ENCODE measurements around the gene CLDN9.

Gene CLDN9, protein sequence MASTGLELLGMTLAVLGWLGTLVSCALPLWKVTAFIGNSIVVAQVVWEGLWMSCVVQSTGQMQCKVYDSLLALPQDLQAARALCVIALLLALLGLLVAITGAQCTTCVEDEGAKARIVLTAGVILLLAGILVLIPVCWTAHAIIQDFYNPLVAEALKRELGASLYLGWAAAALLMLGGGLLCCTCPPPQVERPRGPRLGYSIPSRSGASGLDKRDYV

DNA sequence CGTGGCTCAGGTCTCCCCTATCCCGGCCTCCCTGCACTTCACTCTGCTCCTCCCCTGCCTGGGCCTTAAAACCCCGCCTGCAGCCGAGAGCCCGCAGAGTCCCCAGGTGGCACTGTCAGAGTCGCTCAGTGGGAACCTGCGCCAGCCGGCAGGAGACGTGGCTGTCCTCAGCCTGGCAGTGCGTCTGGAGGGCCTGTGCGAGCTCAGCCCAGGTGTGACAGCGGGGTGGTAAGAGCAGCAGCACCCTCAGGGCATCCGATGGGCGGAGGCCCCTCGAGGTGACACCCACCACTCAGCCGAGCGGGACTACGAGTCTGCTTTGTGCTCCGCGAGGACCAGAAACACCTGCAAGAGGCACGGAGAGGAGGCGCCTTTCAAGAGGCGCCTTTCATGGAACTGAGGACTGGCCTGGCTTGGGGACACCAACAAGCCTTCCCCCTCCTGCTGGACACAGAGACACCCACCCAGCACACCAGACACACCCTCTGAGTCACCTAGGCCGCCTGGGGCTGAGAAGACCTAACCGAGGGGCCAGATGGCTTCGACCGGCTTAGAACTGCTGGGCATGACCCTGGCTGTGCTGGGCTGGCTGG lies at the start of gene CLDN9:
Gene CLDN9 (plus strand): TSS at position 96 of the 593 bp plus-strand sequence. CDS start 440 bp downstream, at position 536.
- in situ Hi-C loops (cut with HindIII; ENCODE audit: low pct_unique_long_range_greater_than_20kb, low sequenced_read_pairs) = no loop called here
- TF ChIP-seq JUND (IDR thresholded peaks at IDR 0.05; ENCODE audit: low read depth) = no peak
- no peak for DNase-seq (ENCODE audit: low read depth in 1 of 2, low spot score in 1 of 2)

DNA sequence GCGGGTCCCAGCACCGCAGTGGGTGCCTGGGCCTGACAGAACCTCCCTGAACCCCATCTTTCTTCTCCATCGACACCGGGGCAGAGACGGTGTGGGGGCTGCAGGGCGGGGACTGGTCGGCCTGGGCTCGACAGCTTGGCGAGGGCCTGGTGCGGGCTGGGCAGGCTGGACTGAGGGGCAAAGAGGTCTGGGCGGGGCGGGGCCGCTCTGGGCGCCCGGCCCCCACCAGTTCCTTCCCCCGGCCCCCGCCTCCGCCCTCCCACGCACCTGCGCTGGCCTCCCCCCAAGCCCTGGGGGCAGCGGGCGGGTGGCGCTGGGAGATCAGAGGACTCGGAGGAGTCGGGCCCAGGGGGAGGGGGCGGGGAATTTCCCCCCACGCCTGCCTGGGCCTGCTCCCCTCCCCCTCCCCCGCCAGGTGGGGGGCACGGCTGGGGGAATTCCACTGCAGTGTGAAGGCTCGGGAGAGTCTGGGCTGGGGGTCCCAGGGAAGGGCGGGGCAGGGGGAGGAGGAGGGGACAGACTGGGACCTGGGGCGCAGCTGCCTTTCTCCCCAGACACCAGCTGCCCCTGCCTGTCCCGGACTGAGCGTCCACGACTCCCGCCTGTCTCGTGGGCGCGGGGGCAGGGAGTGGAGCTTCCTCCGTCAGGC lies 49.5 kb upstream of the CLDN9 start:
- TF ChIP-seq JUND (IDR thresholded peaks at IDR 0.05; ENCODE audit: low read depth) = no peak
- DNase-seq (ENCODE audit: low read depth in 1 of 2, low spot score in 1 of 2) = no peak
- in situ Hi-C loops (cut with HindIII; ENCODE audit: low pct_unique_long_range_greater_than_20kb, low sequenced_read_pairs) = no loop called here

DNA sequence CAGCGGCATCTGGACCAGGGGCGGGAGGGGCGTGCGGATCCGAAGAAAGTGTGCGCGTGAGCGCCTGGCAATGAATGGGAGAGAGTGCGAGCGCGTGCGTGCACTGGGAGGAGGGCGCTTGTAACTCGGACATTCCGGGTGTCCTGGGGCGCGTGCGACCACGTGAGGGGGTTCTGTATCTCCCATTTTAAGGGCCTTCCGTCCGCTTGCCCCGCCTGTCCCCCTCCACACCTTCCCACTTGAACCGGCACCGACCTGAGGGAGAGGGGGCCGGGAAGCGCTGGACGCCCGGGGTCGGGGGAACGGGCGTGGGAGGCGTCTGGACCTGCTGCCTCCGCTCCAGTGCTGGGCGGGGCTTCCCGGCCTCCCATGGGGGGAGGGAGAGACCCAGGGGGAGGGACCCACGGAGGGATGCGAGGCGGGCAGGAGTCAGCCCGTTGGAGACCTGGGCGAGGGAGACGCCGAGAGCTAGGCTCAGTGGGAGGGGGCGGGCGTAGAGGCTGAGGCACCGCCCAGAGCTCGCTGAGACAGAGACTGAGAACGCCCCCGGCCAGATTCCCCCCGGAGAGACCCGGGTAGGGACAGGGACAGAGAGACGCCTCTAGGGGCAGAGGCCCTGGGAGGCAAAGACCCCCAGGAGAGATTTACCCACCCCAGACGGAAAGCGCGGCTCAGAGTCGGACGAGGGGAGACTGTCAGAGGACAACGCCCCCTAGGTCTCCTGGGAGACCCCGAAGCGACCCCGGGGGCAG lies 48.8 kb upstream of the CLDN9 start, which contains the start of gene KREMEN2:
Gene KREMEN2 (plus strand): TSS at position 553 of the 752 bp plus-strand sequence. CDS start 246 bp downstream, outside the sequence.
- DNase-seq (ENCODE audit: low read depth in 1 of 2, low spot score in 1 of 2) = peak; percentile 71 to 94

DNA sequence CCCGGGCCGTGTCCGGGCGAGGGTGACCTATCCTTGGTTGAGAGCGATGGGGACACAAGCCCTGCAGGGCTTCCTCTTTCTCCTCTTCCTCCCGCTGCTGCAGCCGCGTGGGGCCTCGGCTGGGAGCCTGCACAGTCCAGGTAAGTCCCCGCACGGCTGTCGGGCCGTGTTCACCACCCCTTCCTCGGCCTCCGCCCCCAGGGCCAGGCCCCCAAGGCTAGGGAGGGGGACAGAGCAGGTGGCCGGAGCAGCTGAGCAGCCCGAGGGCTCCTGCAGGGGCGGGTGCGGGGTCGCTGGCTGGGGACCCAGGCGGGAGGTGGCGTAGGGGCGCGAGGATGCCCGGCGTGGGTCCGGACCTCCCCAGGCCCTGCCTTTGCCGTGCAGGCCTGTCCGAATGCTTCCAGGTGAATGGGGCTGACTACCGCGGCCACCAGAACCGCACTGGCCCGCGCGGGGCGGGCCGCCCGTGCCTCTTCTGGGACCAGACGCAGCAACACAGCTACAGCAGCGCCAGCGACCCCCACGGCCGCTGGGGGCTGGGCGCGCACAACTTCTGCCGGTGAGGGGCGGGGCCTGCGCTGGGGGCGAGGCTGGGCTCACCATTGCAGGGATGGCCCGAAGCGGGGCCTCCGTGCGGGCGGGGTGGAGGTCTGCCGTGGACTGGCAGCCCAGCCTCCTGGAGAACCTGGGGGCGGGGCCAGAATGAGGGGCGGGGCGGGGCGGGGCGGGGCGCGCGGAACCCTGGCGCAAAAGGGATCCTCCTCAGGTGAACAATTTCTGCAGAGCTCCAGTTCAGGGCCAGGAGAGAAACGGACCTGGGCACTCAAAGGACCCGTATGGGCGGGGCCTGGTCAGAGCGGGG lies 48.0 kb upstream of the CLDN9 start:
- DNase-seq (ENCODE audit: low read depth in 1 of 2, low spot score in 1 of 2) = peak; percentile 94 to 98

More for the DNA sequence above, 48.8 kb upstream of the CLDN9 start, which contains the start of gene KREMEN2:
- in situ Hi-C loops (cut with HindIII; ENCODE audit: low pct_unique_long_range_greater_than_20kb, low sequenced_read_pairs) = no loop called here
- no peak for TF ChIP-seq JUND (IDR thresholded peaks at IDR 0.05; ENCODE audit: low read depth)

DNA sequence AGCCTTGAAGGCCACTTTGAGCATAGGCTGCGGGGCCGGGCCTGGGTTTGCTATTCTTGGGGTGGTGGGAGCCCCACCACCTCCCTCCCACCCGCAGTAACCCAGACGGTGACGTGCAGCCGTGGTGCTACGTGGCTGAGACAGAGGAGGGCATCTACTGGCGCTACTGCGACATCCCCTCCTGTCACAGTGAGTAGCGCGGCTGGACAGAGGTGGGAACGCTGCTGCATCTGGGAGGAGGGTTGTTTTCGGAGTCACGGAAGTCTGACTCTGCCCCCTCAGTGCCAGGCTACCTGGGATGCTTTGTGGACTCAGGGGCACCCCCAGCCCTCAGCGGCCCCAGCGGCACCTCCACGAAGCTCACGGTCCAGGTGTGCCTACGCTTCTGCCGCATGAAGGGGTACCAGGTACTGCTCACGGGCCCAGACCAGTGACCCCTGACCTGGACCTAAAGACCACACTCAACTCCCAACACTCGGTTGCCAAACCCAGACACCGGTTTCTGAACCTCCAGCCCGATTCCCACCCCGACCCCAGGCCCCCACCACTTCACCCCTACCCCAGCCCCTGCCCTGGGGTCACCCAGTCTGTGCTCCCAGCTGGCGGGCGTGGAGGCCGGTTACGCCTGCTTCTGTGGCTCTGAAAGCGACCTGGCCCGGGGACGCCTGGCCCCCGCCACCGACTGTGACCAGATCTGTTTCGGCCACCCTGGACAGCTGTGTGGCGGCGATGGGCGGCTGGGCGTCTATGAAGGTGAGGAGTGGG lies 46.5 kb upstream of the CLDN9 start:
- no peak for TF ChIP-seq JUND (IDR thresholded peaks at IDR 0.05; ENCODE audit: low read depth)

More for the DNA sequence above, 48.0 kb upstream of the CLDN9 start:
- in situ Hi-C loops (cut with HindIII; ENCODE audit: low pct_unique_long_range_greater_than_20kb, low sequenced_read_pairs) = no loop called here
- no peak for TF ChIP-seq JUND (IDR thresholded peaks at IDR 0.05; ENCODE audit: low read depth)

DNA sequence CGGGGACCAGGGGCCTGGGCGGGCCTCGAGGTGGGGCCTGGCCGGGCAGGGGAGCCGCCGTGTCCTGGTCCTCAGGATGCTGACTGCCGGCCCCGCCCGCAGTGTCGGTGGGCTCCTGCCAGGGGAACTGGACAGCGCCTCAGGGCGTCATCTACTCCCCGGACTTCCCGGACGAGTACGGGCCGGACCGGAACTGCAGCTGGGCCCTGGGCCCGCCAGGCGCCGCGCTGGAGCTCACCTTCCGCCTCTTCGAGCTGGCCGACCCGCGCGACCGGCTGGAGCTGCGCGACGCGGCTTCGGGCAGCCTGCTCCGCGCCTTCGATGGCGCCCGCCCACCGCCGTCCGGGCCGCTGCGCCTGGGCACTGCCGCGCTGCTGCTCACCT lies 45.9 kb upstream of the CLDN9 start:
- no peak for TF ChIP-seq JUND (IDR thresholded peaks at IDR 0.05; ENCODE audit: low read depth)
- no peak for DNase-seq (ENCODE audit: low read depth in 1 of 2, low spot score in 1 of 2)
- in situ Hi-C loops (cut with HindIII; ENCODE audit: low pct_unique_long_range_greater_than_20kb, low sequenced_read_pairs) = no loop called here

More for the DNA sequence above, 46.5 kb upstream of the CLDN9 start:
- DNase-seq (ENCODE audit: low read depth in 1 of 2, low spot score in 1 of 2) = no peak
- in situ Hi-C loops (cut with HindIII; ENCODE audit: low pct_unique_long_range_greater_than_20kb, low sequenced_read_pairs) = no loop called here

DNA sequence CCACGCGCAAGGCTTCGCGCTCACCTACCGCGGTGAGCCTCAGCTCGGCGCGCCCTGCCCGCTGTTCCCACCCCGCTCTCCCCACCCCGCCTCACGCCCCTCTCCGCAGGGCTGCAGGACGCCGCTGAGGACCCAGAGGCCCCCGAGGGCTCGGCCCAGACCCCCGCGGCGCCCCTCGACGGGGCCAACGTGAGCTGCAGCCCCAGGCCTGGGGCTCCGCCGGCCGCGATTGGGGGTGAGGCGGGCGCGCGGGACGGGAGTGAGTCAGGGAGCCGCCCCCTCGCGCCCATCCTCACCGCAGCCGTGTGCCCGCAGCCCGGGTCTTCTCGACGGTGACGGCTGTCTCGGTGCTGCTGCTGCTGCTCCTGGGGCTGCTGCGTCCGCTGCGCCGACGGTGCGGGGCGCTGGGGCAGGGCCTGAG lies 45.5 kb upstream of the CLDN9 start:
- no peak for TF ChIP-seq JUND (IDR thresholded peaks at IDR 0.05; ENCODE audit: low read depth)
- DNase-seq (ENCODE audit: low read depth in 1 of 2, low spot score in 1 of 2) = no peak
- in situ Hi-C loops (cut with HindIII; ENCODE audit: low pct_unique_long_range_greater_than_20kb, low sequenced_read_pairs) = no loop called here

DNA sequence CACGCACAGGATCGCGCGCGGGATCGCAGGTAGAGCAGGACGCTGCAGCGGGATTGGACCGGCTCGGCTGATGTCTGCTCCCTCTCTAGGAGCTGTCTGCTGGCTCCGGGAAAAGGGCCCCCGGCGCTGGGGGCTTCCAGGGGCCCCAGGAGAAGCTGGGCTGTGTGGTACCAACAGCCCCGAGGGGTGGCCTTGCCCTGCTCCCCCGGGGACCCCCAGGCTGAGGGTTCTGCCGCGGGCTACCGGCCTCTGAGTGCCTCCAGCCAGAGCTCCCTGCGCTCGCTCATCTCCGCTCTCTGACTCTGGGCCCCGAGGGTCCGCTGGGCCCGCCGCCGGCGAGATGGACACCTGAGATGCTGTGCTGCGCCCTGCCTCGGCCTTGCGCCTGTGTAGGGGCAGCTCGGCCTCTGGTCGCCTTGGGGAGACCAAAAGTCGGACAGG lies 45.0 kb upstream of the CLDN9 start:
- in situ Hi-C loops (cut with HindIII; ENCODE audit: low pct_unique_long_range_greater_than_20kb, low sequenced_read_pairs) = no loop called here
- TF ChIP-seq JUND (IDR thresholded peaks at IDR 0.05; ENCODE audit: low read depth) = no peak

DNA sequence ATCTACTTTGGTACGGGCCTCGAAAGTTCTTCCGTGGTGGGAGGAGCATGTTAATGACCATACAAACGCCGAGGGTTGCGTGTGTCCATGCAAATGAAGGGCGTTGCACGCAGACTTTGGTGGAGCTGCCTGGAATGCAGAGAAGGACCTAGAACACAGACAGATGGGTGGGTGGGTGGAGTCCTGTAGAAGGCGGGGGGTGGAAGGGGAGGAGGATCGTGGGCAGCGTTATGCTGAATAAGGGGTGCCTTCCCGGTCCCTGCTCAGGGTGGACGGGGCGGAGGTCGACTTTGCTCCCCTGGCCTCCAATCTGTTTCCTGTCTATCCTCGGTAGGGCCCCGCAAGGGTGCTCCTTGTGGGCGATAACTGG lies 44.4 kb upstream of the CLDN9 start:
- peak; percentile 70 to 95 for DNase-seq (ENCODE audit: low read depth in 1 of 2, low spot score in 1 of 2)
- in situ Hi-C loops (cut with HindIII; ENCODE audit: low pct_unique_long_range_greater_than_20kb, low sequenced_read_pairs) = no loop called here
- TF ChIP-seq JUND (IDR thresholded peaks at IDR 0.05; ENCODE audit: low read depth) = no peak

More for the DNA sequence above, 45.0 kb upstream of the CLDN9 start:
- DNase-seq (ENCODE audit: low read depth in 1 of 2, low spot score in 1 of 2) = no peak

DNA sequence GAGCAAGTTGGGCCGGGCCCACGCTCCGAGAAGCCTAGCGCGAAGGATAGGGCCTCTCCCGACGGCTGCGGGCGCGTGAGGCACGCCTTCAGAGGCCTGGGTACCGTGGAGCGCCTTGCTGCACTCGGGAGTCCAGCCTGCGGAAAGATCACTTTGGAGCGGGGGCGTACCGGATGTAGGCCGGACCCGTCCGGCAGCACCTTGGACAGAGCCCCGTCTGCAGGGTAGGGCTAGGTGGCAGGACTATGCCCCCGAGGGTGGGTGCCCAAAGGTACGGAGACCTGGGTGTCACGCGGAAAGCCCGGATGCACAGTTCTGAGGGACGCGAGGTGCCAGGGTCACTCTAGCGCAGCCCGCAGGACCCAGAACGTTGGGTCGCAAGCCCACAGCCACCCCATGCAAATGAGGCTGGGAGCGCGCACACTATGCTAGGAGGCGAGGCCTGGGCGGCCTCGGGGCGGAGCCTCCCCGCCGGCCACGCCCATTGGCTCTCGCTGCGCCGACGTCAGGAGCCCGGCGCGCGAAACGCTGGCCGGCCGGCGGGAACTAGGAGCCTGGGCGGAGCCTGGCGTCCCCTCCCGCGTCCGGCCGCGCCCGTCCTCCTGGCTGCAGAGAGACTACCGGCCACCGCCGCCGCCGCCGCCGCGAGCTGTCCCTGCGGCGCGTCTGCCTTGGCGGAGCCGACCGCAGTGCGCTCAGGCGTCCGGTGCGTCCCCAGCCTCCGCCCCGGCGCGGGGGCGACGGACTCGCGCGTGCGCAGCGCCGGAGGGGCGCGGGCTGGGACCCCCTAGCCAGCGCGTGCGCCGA lies 43.8 kb upstream of the CLDN9 start, which contains the start of gene PAQR4:
Gene PAQR4 (plus strand): TSS at position 611 of the 807 bp plus-strand sequence. CDS start 327 bp downstream, outside the sequence.
- TF ChIP-seq JUND (IDR thresholded peaks at IDR 0.05; ENCODE audit: low read depth) = no peak
- DNase-seq (ENCODE audit: low read depth in 1 of 2, low spot score in 1 of 2) = peak; percentile 94 to 95
- in situ Hi-C loops (cut with HindIII; ENCODE audit: low pct_unique_long_range_greater_than_20kb, low sequenced_read_pairs) = no loop called here
